Measurements from ENCODE around the gene LRRC75A. TPM values are rescaled to one million over a fixed set of nuclear protein-coding genes. Genes with fewer than 3 reads are reported as not detected.
"Not testable (repeated sequence)": the region's sequence is repeated elsewhere in the genome, so short reads cannot be mapped to it uniquely, and the experiment has no call there.

Gene LRRC75A
- total and polyA plus RNA-seq, 2 of the 13 experiments (the other 11 are each of a cell fraction or from before 2014, with no cell fraction given), result 0.03 TPM; not detected in 1

DNA sequence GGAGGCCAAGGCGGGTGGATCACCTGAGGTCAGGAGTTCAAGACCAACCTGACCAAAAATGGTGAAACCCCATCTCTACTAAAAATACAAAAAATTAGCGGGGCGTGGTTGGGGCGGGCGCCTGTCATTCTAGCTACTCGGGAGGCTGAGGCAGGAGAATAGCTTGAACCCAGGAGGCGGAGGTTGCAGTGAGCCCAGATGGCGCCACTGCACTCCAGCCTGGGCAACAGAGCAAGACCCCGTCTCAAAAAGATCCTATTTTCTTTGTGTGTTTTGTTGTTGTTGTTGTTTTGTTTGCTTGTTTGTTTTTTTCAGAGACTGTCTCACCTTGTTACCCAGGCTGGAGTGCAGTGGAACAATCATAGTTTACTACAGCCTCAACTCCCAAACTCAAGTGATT, 88.1 kb downstream of the LRRC75A start:
- FAIRE-seq; H3K9me3 ChIP-seq (ENCODE audit: low read length); H4K20me1 ChIP-seq (ENCODE audit: insufficient read depth, low read length); H3K27me3 ChIP-seq (ENCODE audit: control insufficient read depth in 1 of 2, insufficient read depth in 2 of 2, low read length in 2 of 2); H3K79me2 ChIP-seq (ENCODE audit: insufficient read depth, low read length); H3K36me3 ChIP-seq (replicated peaks in 1 of 2; ENCODE audit: control insufficient read depth in 1 of 2, insufficient read depth in 2 of 2, low read length in 2 of 2); H3K4me2 ChIP-seq (ENCODE audit: low read depth, low read length); DNase-seq (ENCODE audit: low spot score); H3K27ac ChIP-seq (ENCODE audit: extremely low read length, insufficient read depth, low read length); H2AFZ ChIP-seq (ENCODE audit: low read length); BruUV-seq (replicated peaks); H3K4me3 ChIP-seq (replicated peaks in 1 of 3; ENCODE audit: insufficient read depth in 1 of 3, low read depth in 2 of 3, low read length in 3 of 3); CTCF ChIA-PET (ENCODE audit: low intra/inter-chr PET ratio, low total read pairs); intact Hi-C loops (cut with micrococcal nuclease; ENCODE audit: unreplicated experiment); in situ Hi-C loops (cut with HindIII; ENCODE audit: extremely low pct_ligation_motif_present, low pct_unique_long_range_greater_than_20kb); H3K9ac ChIP-seq (ENCODE audit: insufficient read depth, low read depth, low read length); POLR2A ChIA-PET; ATAC-seq: not testable (repeated sequence)
- 76% methylated on average over 9 of the region's 9 CpGs for WGBS (ENCODE audit: low lambda C conversion rate)
- peaks cover 51% of the 10 kb centered on the region for H3K4me1 ChIP-seq (ENCODE audit: insufficient read depth, low read length)
- TF ChIP-seq ZNF121 (CRISPR knock-in tag; IDR thresholded peaks at IDR 0.05), result peak; percentile 16; the same call in 1 of the 2 replicates

DNA sequence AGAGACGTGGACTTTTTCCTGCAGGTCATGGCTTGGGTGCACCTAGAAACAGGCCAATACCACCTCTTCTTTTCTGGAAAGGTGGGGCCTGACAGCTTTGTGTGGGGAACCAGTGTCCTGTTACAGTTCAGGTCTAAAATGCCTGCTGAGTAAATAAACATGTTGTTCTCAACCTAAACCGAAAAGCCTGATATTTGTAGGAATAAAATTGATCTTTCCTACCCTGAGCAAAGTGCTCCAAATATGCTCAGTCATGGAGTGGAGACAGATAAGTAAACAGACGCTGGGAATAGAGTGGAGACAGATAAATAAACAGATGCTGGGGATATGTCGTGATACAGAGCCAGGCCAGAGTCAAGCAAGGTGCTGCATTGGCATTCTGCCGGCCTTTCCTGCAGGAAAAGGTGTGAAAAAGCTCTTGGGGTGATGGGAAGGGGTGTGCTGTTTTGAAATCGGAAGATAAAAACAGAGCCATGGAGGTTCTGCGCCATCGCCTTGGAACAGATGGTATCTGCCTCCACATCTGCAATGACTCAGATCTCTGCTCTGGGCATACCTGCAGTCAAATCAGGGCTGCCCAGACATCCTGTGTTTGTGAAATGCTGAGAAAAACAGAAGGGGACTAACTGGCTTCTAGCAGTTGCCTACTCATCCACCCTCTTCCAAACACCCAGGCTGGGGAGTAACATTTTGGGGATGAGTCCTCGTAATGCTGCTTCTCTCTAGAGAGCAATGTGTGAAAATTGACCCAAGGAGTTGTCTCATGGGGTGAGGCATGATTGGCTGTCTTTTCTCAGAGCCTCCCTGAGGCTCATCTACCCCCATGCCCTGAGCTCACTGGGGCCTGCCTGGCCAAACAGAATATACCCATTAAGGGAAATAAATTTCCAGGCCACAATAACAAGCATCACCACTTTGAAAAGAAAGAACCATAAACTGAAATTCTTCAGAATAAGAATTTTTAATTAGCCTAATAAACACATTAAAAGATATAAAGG, 93.4 kb downstream of the LRRC75A start:
- peaks cover 58% of the 10 kb centered on the region for H3K4me1 ChIP-seq (ENCODE audit: insufficient read depth, low read length)
- BruUV-seq (replicated peaks), result no TSS peak
- DNase-seq (ENCODE audit: low spot score), result peak; percentile 79
- H3K27ac ChIP-seq (ENCODE audit: extremely low read length, insufficient read depth, low read length), result peak overlapping the region; percentile 76
- peak; percentile 86 for ATAC-seq
- intact Hi-C loops (cut with micrococcal nuclease; ENCODE audit: unreplicated experiment), result loop anchor here (5.0 kb wide), 1 partner anchor 401 kb away; the partner anchor contains the start of genes TTC19 and ZSWIM7
- H3K4me2 ChIP-seq (ENCODE audit: low read depth, low read length), result peak overlapping the region; percentile 73
- peak overlapping the region; percentile 21; the same call in 1 of the 2 replicates for H3K9ac ChIP-seq (ENCODE audit: insufficient read depth, low read depth, low read length)
- H3K79me2 ChIP-seq (ENCODE audit: insufficient read depth, low read length), result no peaks in the 10 kb centered on the region
- H2AFZ ChIP-seq (ENCODE audit: low read length), result no peak overlapping the region
- FAIRE-seq, result peak; percentile 55
- ChIA-PET POLR2A (interaction anchor here (1.5 to 1.8 kb wide), 2 partner anchors 10 to 40 kb away, joined by 4 to 7 read pairs; no protein-coding TSS in a partner anchor), CTCF (ENCODE audit: low intra/inter-chr PET ratio, low total read pairs) (no interaction called here)
- no peaks in the 10 kb centered on the region for H3K36me3 ChIP-seq (replicated peaks in 1 of 2; ENCODE audit: control insufficient read depth in 1 of 2, insufficient read depth in 2 of 2, low read length in 2 of 2)
- WGBS (ENCODE audit: low lambda C conversion rate), result 11% methylated on average over 9 of the region's 9 CpGs
- no peaks in the 10 kb centered on the region for H3K27me3 ChIP-seq (ENCODE audit: control insufficient read depth in 1 of 2, insufficient read depth in 2 of 2, low read length in 2 of 2)
- no peaks in the 10 kb centered on the region for H3K9me3 ChIP-seq (ENCODE audit: low read length)
- in situ Hi-C loops (cut with HindIII; ENCODE audit: extremely low pct_ligation_motif_present, low pct_unique_long_range_greater_than_20kb), result no loop called here
- H4K20me1 ChIP-seq (ENCODE audit: insufficient read depth, low read length), result no peaks in the 10 kb centered on the region
- H3K4me3 ChIP-seq (replicated peaks in 1 of 3; ENCODE audit: insufficient read depth in 1 of 3, low read depth in 2 of 3, low read length in 3 of 3), result peak overlapping the region in 2 of 3 experiments; percentile 45 to 47; a peak in 4 of 6 replicates
- TF ChIP-seq ZNF24 (IDR thresholded peaks at IDR 0.05) (no peak), ZFP90 (CRISPR knock-in tag; IDR thresholded peaks at IDR 0.05; ENCODE audit: borderline replicate concordance) (no peak), CBX1 (IDR thresholded peaks at IDR 0.05; ENCODE audit: low read depth) (no peak), ZMYM4 (CRISPR knock-in tag; IDR thresholded peaks at IDR 0.05) (peak; percentile 28; the same call in 1 of the 2 replicates), SALL1 (CRISPR knock-in tag; IDR thresholded peaks at IDR 0.05) (peak; percentile 66), ZNF781 (CRISPR knock-in tag; IDR thresholded peaks at IDR 0.05; ENCODE audit: borderline replicate concordance, not compliant biosample characterization) (no peak), KLF15 (CRISPR knock-in tag; IDR thresholded peaks at IDR 0.05; ENCODE audit: borderline replicate concordance) (no peak), SUZ12 (IDR thresholded peaks at IDR 0.05; ENCODE audit: low read depth, low read length) (no peak), JUNB (CRISPR knock-in tag; IDR thresholded peaks at IDR 0.05; ENCODE audit: borderline replicate concordance) (no peak), ELF4 (CRISPR knock-in tag; IDR thresholded peaks at IDR 0.05; ENCODE audit: borderline replicate concordance) (no peak)
- TF ChIP-seq, protein P1, sequence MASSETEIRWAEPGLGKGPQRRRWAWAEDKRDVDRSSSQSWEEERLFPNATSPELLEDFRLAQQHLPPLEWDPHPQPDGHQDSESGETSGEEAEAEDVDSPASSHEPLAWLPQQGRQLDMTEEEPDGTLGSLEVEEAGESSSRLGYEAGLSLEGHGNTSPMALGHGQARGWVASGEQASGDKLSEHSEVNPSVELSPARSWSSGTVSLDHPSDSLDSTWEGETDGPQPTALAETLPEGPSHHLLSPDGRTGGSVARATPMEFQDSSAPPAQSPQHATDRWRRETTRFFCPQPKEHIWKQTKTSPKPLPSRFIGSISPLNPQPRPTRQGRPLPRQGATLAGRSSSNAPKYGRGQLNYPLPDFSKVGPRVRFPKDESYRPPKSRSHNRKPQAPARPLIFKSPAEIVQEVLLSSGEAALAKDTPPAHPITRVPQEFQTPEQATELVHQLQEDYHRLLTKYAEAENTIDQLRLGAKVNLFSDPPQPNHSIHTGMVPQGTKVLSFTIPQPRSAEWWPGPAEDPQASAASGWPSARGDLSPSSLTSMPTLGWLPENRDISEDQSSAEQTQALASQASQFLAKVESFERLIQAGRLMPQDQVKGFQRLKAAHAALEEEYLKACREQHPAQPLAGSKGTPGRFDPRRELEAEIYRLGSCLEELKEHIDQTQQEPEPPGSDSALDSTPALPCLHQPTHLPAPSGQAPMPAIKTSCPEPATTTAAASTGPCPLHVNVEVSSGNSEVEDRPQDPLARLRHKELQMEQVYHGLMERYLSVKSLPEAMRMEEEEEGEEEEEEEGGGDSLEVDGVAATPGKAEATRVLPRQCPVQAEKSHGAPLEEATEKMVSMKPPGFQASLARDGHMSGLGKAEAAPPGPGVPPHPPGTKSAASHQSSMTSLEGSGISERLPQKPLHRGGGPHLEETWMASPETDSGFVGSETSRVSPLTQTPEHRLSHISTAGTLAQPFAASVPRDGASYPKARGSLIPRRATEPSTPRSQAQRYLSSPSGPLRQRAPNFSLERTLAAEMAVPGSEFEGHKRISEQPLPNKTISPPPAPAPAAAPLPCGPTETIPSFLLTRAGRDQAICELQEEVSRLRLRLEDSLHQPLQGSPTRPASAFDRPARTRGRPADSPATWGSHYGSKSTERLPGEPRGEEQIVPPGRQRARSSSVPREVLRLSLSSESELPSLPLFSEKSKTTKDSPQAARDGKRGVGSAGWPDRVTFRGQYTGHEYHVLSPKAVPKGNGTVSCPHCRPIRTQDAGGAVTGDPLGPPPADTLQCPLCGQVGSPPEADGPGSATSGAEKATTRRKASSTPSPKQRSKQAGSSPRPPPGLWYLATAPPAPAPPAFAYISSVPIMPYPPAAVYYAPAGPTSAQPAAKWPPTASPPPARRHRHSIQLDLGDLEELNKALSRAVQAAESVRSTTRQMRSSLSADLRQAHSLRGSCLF (CRISPR knock-in tag; IDR thresholded peaks at IDR 0.05; ENCODE audit: borderline replicate concordance), result no peak
